Lower leg skin (tissue), 3 donors: ENCODE results near the gene PRR20D.
"Not testable (repeated sequence)": the region's sequence is repeated elsewhere in the genome, so short reads cannot be mapped to it uniquely, and the experiment has no call there.

Experiments
- CTCF ChIP-seq, 3 donors: fragments of 450-650 bp; IDR thresholded peaks; one replicate each; pipeline ENCODE4 v1.5.1; 2016; ENCODE audit warnings: antibody characterized with exemption in 3 of 3, mild to moderate bottlenecking in 3 of 3, moderate library complexity in 2 of 3
- POLR2A ChIP-seq, 2 donors: fragments of 450-650 bp; IDR thresholded peaks; one replicate each; pipeline ENCODE4 v1.6.1; 2016 to 2017; ENCODE audit warnings: antibody characterized with exemption in 2 of 2, mild to moderate bottlenecking in 1 of 2, moderate library complexity in 1 of 2

- not testable (repeated sequence) for TF ChIP-seq CTCF, POLR2A (IDR thresholded peaks at IDR 0.05)
These were observed 20.0 kb upstream of the PRR20D start, which contains the start of gene PRR20A for GRCh38 chr13:57140235-57140968.
